Measurements from ENCODE around the gene UNC93A. TPM values are rescaled to one million over a fixed set of nuclear protein-coding genes. Genes with fewer than 3 reads are reported as not detected.

The UNC93A gene
- total and polyA plus RNA-seq, 2 donors: 2.8 TPM

- Histone ChIP-seq H3K4me3 (ENCODE audit: low read length in 2 of 2) (no peak overlapping the region), H3K4me1 (ENCODE audit: control insufficient read depth in 2 of 2, insufficient read depth in 2 of 2, low read length in 2 of 2) (peaks cover 11 to 25% of the 10 kb centered on the region in 2 donors), H3K36me3 (ENCODE audit: control insufficient read depth in 2 of 2, insufficient read depth in 2 of 2, low read length in 1 of 2) (no peaks in the 10 kb centered on the region), H3K27ac (ENCODE audit: low read depth in 1 of 2, low read length in 1 of 2) (no peak overlapping the region), H3K27me3 (ENCODE audit: control insufficient read depth in 2 of 2, insufficient read depth in 1 of 2, low read length in 1 of 2) (peaks cover 0 to 6% of the 10 kb centered on the region in 2 donors), H3K9me3 (ENCODE audit: control insufficient read depth in 2 of 2, insufficient read depth in 1 of 2, low read length in 1 of 2) (no peaks in the 10 kb centered on the region)
- WGBS: 94% methylated on average over 5 of the region's 5 CpGs
- DNase-seq (ENCODE audit: low read depth in 6 of 9, low spot score in 9 of 9): no peak
Measured at GRCh38 chr6:167296293-167296690, 5.2 kb downstream of the UNC93A start.

GRCh38 chr6:167296902-167297301 is 5.8 kb downstream of the UNC93A start:
- DNase-seq (ENCODE audit: low read depth in 6 of 9, low spot score in 9 of 9): no peak
- whole genome bisulfite sequencing: 95% methylated on average over 7 of the region's 7 CpGs
- Histone ChIP-seq H3K4me1 (ENCODE audit: control insufficient read depth in 2 of 2, insufficient read depth in 2 of 2, low read length in 2 of 2) (peaks cover 14 to 32% of the 10 kb centered on the region in 2 donors), H3K36me3 (ENCODE audit: control insufficient read depth in 2 of 2, insufficient read depth in 2 of 2, low read length in 1 of 2) (no peaks in the 10 kb centered on the region), H3K27ac (ENCODE audit: low read depth in 1 of 2, low read length in 1 of 2) (no peak overlapping the region), H3K27me3 (ENCODE audit: control insufficient read depth in 2 of 2, insufficient read depth in 1 of 2, low read length in 1 of 2) (peaks cover 0 to 6% of the 10 kb centered on the region in 2 donors), H3K9me3 (ENCODE audit: control insufficient read depth in 2 of 2, insufficient read depth in 1 of 2, low read length in 1 of 2) (no peaks in the 10 kb centered on the region), H3K4me3 (ENCODE audit: low read length in 2 of 2) (no peak overlapping the region)

- H3K4me1 ChIP-seq (ENCODE audit: control insufficient read depth in 2 of 2, insufficient read depth in 2 of 2, low read length in 2 of 2): peaks cover 14 to 37% of the 10 kb centered on the region in 2 donors
Measured at GRCh38 chr6:167298127-167298526, 7.0 kb downstream of the UNC93A start.

GRCh38 chr6:167299641-167300308 is 8.7 kb downstream of the UNC93A start:
- Histone ChIP-seq H3K4me1 (ENCODE audit: control insufficient read depth in 2 of 2, insufficient read depth in 2 of 2, low read length in 2 of 2) (peaks cover 14 to 32% of the 10 kb centered on the region in 2 donors), H3K4me3 (ENCODE audit: low read length in 2 of 2) (no peak overlapping the region), H3K9me3 (ENCODE audit: control insufficient read depth in 2 of 2, insufficient read depth in 1 of 2, low read length in 1 of 2) (no peaks in the 10 kb centered on the region), H3K27me3 (ENCODE audit: control insufficient read depth in 2 of 2, insufficient read depth in 1 of 2, low read length in 1 of 2) (peaks cover 0 to 2% of the 10 kb centered on the region in 2 donors), H3K27ac (ENCODE audit: low read depth in 1 of 2, low read length in 1 of 2) (no peak overlapping the region), H3K36me3 (ENCODE audit: control insufficient read depth in 2 of 2, insufficient read depth in 2 of 2, low read length in 1 of 2) (no peaks in the 10 kb centered on the region)
- WGBS: 96% methylated on average over 16 of the region's 16 CpGs
- no peak for DNase-seq (ENCODE audit: low read depth in 6 of 9, low spot score in 9 of 9)

More at GRCh38 chr6:167298127-167298526, 7.0 kb downstream of the UNC93A start:
- Histone ChIP-seq H3K27ac (ENCODE audit: low read depth in 1 of 2, low read length in 1 of 2) (no peak overlapping the region), H3K9me3 (ENCODE audit: control insufficient read depth in 2 of 2, insufficient read depth in 1 of 2, low read length in 1 of 2) (no peaks in the 10 kb centered on the region), H3K36me3 (ENCODE audit: control insufficient read depth in 2 of 2, insufficient read depth in 2 of 2, low read length in 1 of 2) (no peaks in the 10 kb centered on the region), H3K27me3 (ENCODE audit: control insufficient read depth in 2 of 2, insufficient read depth in 1 of 2, low read length in 1 of 2) (no peaks in the 10 kb centered on the region), H3K4me3 (ENCODE audit: low read length in 2 of 2) (no peak overlapping the region)
- DNase-seq (ENCODE audit: low read depth in 6 of 9, low spot score in 9 of 9): no peak
- WGBS: 93% methylated on average over 4 of the region's 4 CpGs

- 71% methylated on average over 9 of the region's 9 CpGs for WGBS
Measured at GRCh38 chr6:167300902-167301777, 10.0 kb downstream of the UNC93A start.

GRCh38 chr6:167302074-167302473 is 11.0 kb downstream of the UNC93A start:
- Histone ChIP-seq H3K36me3 (ENCODE audit: control insufficient read depth in 2 of 2, insufficient read depth in 2 of 2, low read length in 1 of 2) (no peaks in the 10 kb centered on the region), H3K4me3 (ENCODE audit: low read length in 2 of 2) (no peak overlapping the region), H3K9me3 (ENCODE audit: control insufficient read depth in 2 of 2, insufficient read depth in 1 of 2, low read length in 1 of 2) (no peaks in the 10 kb centered on the region), H3K27me3 (ENCODE audit: control insufficient read depth in 2 of 2, insufficient read depth in 1 of 2, low read length in 1 of 2) (peaks cover 0 to 2% of the 10 kb centered on the region in 2 donors), H3K4me1 (ENCODE audit: control insufficient read depth in 2 of 2, insufficient read depth in 2 of 2, low read length in 2 of 2) (peaks cover 14 to 32% of the 10 kb centered on the region in 2 donors), H3K27ac (ENCODE audit: low read depth in 1 of 2, low read length in 1 of 2) (no peak overlapping the region)
- whole genome bisulfite sequencing: 86% methylated on average over 9 of the region's 9 CpGs
- DNase-seq (ENCODE audit: low read depth in 6 of 9, low spot score in 9 of 9): no peak

More at GRCh38 chr6:167300902-167301777, 10.0 kb downstream of the UNC93A start:
- Histone ChIP-seq H3K4me1 (ENCODE audit: control insufficient read depth in 2 of 2, insufficient read depth in 2 of 2, low read length in 2 of 2) (peaks cover 14 to 32% of the 10 kb centered on the region in 2 donors), H3K27ac (ENCODE audit: low read depth in 1 of 2, low read length in 1 of 2) (peak overlapping the region; percentile 67 to 70), H3K27me3 (ENCODE audit: control insufficient read depth in 2 of 2, insufficient read depth in 1 of 2, low read length in 1 of 2) (peaks cover 0 to 2% of the 10 kb centered on the region in 2 donors), H3K36me3 (ENCODE audit: control insufficient read depth in 2 of 2, insufficient read depth in 2 of 2, low read length in 1 of 2) (no peaks in the 10 kb centered on the region), H3K9me3 (ENCODE audit: control insufficient read depth in 2 of 2, insufficient read depth in 1 of 2, low read length in 1 of 2) (no peaks in the 10 kb centered on the region), H3K4me3 (ENCODE audit: low read length in 2 of 2) (peak overlapping the region in 1 of 2 donors; percentile 6)
- DNase-seq (ENCODE audit: low read depth in 6 of 9, low spot score in 9 of 9): peak in 8 of 9 donors; percentile 11 to 72 (median 20)

- peaks cover 14 to 32% of the 10 kb centered on the region in 2 donors for H3K4me1 ChIP-seq (ENCODE audit: control insufficient read depth in 2 of 2, insufficient read depth in 2 of 2, low read length in 2 of 2)
- DNase-seq (ENCODE audit: low read depth in 6 of 9, low spot score in 9 of 9): no peak
- no peaks in the 10 kb centered on the region for H3K36me3 ChIP-seq (ENCODE audit: control insufficient read depth in 2 of 2, insufficient read depth in 2 of 2, low read length in 1 of 2)
- H3K27me3 ChIP-seq (ENCODE audit: control insufficient read depth in 2 of 2, insufficient read depth in 1 of 2, low read length in 1 of 2): peaks cover 0 to 2% of the 10 kb centered on the region in 2 donors
- H3K9me3 ChIP-seq (ENCODE audit: control insufficient read depth in 2 of 2, insufficient read depth in 1 of 2, low read length in 1 of 2): no peaks in the 10 kb centered on the region
- no peak overlapping the region for H3K4me3 ChIP-seq (ENCODE audit: low read length in 2 of 2)
- no peak overlapping the region for H3K27ac ChIP-seq (ENCODE audit: low read depth in 1 of 2, low read length in 1 of 2)
- WGBS: 88% methylated on average over 13 of the region's 13 CpGs
Measured at GRCh38 chr6:167302796-167303195, 11.7 kb downstream of the UNC93A start.

- no peak overlapping the region for H3K27ac ChIP-seq (ENCODE audit: low read depth in 1 of 2, low read length in 1 of 2)
- no peaks in the 10 kb centered on the region for H3K9me3 ChIP-seq (ENCODE audit: control insufficient read depth in 2 of 2, insufficient read depth in 1 of 2, low read length in 1 of 2)
- H3K4me1 ChIP-seq (ENCODE audit: control insufficient read depth in 2 of 2, insufficient read depth in 2 of 2, low read length in 2 of 2): peaks cover 14 to 32% of the 10 kb centered on the region in 2 donors
- no peak for DNase-seq (ENCODE audit: low read depth in 6 of 9, low spot score in 9 of 9)
- H3K27me3 ChIP-seq (ENCODE audit: control insufficient read depth in 2 of 2, insufficient read depth in 1 of 2, low read length in 1 of 2): peaks cover 0 to 2% of the 10 kb centered on the region in 2 donors
- WGBS: 92% methylated on average over 22 of the region's 22 CpGs
- no peaks in the 10 kb centered on the region for H3K36me3 ChIP-seq (ENCODE audit: control insufficient read depth in 2 of 2, insufficient read depth in 2 of 2, low read length in 1 of 2)
- no peak overlapping the region for H3K4me3 ChIP-seq (ENCODE audit: low read length in 2 of 2)
Measured at GRCh38 chr6:167303675-167304625, 12.8 kb downstream of the UNC93A start.
